ENCODE results near the gene SLC19A2. TPM values are rescaled to one million over a fixed set of nuclear protein-coding genes. Genes with fewer than 3 reads are reported as not detected.

Gene SLC19A2
- total and polyA plus RNA-seq, 2 of the 8 experiments (the other 6 are each of a cell fraction or from before 2014, with no cell fraction given), result 21.2 to 23.2 TPM

DNA sequence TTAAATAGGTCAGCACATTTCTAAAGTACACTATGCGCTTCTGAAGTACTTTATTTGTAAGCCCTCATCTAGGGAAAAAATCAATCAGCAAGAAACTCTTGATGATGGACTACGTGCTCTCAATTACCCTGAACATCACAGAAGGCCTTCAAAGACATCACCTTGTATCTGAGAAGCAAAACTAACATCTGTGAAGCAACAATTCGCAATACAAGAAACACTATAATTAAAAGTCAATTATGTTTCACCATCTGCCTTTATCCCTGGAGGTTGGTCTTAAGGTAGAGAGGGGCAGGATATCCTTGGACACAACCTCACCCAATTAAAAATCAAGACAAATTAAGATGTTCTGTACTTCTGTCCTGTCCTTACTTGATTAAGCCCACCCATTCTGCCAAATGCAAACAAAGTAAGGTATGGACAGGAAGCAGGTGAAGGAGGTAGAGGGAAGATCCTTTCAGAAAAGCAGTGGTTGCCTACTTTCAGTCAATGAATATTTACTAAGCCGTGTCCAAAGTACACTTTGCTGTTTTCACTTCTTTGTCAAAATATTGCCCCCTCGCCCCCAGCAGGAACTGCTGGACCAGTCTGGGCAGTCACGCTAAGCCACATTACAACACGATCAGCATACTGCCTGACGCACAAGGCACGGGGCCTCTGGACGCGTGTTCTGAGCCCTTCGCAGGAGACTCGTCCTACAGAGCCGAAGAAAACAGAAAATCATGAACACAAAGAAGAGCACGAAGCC is 887 bp downstream of the SLC19A2 start (continued):
- no peak for TF ChIP-seq RAD21 (IDR thresholded peaks at IDR 0.05 in 1 of 2, conservative IDR thresholded peaks at IDR 0.05 in 1 of 2; ENCODE audit: low read depth in 2 of 2, low read length in 2 of 2)

Data from H1 (cell line).